Measurements from ENCODE around the gene ITGB1.
"Not testable (repeated sequence)": the region's sequence is repeated elsewhere in the genome, so short reads cannot be mapped to it uniquely, and the experiment has no call there.

Gene ITGB1

DNA sequence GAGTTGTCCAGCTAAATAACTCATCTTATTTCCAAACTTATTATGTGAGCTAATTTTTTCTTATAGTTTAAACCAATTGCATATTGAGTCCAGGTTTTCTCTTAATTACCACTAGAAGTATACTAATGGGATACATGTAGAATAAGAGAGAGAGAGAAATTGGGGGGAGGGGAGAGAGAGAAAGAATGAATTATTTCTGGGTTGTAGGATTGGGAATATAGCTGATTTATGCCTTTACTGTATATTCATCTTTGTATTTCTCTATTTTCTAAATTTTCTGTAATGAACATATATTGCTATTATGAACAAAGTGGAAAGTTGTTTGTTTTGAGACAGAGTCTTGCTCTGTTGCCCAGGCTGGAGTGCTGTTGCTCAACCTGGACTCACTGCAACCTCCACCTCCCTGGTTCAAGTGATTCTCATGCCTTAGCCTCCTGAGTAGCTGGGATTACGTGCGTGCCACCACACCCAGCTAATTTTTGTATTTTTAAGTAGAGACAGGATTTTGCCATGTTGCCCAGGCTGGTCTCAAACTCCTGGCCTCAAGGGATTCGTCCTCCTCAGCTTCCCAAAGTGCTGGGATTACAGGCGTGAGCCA, 26.1 kb upstream of the ITGB1 start:
- DNase-seq (ENCODE audit: low read depth) = no peak
- TF ChIP-seq, protein P1, sequence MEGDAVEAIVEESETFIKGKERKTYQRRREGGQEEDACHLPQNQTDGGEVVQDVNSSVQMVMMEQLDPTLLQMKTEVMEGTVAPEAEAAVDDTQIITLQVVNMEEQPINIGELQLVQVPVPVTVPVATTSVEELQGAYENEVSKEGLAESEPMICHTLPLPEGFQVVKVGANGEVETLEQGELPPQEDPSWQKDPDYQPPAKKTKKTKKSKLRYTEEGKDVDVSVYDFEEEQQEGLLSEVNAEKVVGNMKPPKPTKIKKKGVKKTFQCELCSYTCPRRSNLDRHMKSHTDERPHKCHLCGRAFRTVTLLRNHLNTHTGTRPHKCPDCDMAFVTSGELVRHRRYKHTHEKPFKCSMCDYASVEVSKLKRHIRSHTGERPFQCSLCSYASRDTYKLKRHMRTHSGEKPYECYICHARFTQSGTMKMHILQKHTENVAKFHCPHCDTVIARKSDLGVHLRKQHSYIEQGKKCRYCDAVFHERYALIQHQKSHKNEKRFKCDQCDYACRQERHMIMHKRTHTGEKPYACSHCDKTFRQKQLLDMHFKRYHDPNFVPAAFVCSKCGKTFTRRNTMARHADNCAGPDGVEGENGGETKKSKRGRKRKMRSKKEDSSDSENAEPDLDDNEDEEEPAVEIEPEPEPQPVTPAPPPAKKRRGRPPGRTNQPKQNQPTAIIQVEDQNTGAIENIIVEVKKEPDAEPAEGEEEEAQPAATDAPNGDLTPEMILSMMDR (IDR thresholded peaks at IDR 0.05; ENCODE audit: insufficient read depth, low read depth, low read length, missing control alignments) = no peak
- no peak overlapping the region for H3K4me3 ChIP-seq (ENCODE audit: low read depth, low read length)

DNA sequence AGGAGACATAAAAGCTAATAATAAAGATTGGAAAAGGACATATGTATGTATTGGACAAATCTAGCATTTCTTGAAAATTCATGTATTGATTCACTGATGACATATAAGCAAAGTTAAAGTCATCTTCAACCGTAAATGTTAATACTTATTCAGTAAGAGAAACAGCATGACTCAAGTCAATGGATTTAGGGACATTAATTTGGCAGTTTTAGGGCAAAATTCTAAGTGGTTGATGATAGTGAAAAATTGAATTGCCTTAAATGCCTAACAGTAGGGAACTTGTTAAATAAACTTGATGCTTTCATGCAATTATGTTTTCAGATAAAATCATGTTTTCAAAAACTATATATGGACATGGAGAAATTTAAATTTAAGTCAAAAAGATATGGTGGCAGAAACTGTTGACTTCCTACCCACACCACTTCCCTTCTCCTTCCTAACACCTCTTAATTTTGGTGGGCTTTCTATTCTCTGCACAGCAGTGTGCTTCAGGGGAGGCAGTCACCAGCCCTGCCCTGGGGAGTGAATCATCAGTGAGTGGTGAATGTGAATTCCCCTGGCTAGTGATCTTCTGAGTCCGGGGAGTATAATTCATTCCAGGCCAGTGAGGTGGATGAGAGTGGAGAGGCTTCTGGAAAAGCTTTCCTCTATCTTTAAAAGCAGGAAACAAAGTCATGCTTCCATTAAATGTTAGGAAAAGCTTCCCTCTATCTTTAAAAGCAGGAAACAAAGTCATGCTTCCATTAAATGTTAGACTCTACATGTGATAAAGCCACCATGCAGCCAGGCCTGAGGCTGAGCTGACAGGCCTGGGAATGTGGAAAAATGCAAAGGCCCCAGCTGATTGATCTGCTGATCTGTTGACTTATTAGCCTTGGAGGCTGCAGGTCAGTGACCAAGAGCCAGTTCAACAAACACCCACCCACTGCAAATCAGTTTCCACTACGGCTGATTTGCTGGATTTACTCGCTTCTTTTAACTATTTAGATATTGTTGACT, 25.2 kb upstream of the ITGB1 start:
- DNase-seq (ENCODE audit: low read depth) = no peak
- TF ChIP-seq, protein P1 (IDR thresholded peaks at IDR 0.05; ENCODE audit: insufficient read depth, low read depth, low read length, missing control alignments) = no peak

DNA sequence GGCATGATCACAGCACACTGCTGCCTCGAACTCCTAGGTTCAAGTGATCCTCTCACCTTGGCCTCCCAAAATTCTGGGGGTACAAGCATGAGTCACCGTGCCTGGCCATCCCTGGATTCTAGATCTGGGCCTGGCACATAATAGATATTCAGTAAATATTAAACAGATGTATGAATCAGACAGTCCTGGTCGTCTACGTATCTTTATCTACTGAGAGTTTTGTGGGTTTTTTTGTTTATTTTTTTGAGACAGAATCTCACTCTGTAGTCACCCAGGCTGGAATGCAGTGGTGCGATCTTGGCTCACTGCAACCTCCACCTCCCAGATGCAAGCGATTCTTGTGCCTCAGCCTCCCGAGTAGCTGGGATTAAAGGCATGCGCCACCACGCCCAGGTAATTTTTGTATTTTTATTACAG, 24.3 kb upstream of the ITGB1 start:
- TF ChIP-seq, protein P1 (IDR thresholded peaks at IDR 0.05; ENCODE audit: insufficient read depth, low read depth, low read length, missing control alignments) = no peak
- no peak overlapping the region for H3K4me3 ChIP-seq (ENCODE audit: low read depth, low read length)
- DNase-seq (ENCODE audit: low read depth) = no peak

More for the DNA sequence above, 25.2 kb upstream of the ITGB1 start:
- no peak overlapping the region for H3K4me3 ChIP-seq (ENCODE audit: low read depth, low read length)

GRCh38 chr10:32981760-32982159, 23.7 kb upstream of the ITGB1 start:
- DNase-seq (ENCODE audit: low read depth) = no peak
- no peak overlapping the region for H3K4me3 ChIP-seq (ENCODE audit: low read depth, low read length)

DNA sequence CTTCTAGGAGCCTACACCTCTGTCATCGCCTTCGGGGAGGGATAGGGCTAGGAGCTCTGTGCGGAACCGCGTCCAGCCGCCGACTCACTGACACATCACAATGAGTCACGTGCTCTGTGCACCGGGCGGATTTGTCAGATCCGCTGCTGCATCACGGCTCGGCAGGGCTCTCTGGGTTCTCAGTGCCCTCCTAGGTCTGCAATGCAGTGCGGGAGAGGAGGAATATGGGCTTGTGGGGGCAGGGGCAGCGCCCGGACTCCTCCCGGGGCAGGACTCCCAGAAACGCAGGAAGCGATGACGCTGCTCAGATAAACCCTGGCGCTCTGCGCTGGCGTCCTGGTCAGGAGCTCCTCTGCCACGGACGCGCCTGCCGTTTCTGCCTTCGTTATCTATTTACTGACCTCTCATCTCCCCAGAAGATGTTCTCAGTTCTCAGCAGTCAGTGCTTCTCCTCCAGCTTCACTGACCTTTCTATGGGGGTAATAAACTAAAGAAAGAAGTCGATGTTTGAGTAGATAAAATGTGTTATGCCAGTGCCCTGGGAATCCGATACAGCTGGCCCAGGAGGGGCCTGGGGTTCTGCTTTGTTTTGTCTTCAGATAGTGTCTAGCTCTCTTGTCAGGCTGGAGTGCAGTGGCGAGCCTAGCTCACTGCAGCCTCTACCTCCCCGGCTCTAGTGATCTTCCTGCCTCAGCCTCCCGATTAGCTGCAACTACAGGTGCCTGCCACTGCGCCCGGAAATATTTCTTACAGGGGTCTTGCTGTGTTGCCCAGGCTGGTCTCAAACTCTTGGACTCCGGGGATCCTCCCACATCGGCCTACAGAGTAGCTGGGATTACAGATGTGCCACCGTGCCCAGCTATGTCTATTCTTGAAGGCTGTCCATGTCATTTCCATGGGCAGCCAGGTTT, 22.8 kb upstream of the ITGB1 start:
- TF ChIP-seq, protein P1 (IDR thresholded peaks at IDR 0.05; ENCODE audit: insufficient read depth, low read depth, low read length, missing control alignments) = no peak
- H3K4me3 ChIP-seq (ENCODE audit: low read depth, low read length) = peak overlapping the region; percentile 70
- peak; percentile 86 for DNase-seq (ENCODE audit: low read depth)

More at GRCh38 chr10:32981760-32982159, 23.7 kb upstream of the ITGB1 start:
- TF ChIP-seq, protein P1 (IDR thresholded peaks at IDR 0.05; ENCODE audit: insufficient read depth, low read depth, low read length, missing control alignments) = no peak

DNA sequence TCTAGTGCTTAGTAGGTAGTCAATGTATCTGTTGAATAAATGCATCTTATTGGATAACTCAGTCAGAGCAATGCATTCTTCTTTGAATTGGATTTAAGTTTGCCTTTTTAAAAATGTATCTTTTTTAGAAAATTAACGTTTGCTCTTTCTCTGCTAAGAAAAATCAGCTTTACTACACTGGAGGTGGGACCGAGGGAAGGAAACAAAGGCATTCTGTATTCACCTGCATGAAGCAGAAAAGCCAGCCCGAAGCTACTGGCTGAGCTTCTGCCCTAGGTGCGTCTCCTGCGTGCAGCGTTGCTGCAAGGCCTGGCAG, 22.2 kb upstream of the ITGB1 start:
- TF ChIP-seq, protein P1 (IDR thresholded peaks at IDR 0.05; ENCODE audit: insufficient read depth, low read depth, low read length, missing control alignments) = no peak
- peak overlapping the region; percentile 70 for H3K4me3 ChIP-seq (ENCODE audit: low read depth, low read length)
- DNase-seq (ENCODE audit: low read depth) = no peak

GRCh38 chr10:32979719-32980118, 21.7 kb upstream of the ITGB1 start:
- DNase-seq (ENCODE audit: low read depth) = not testable (repeated sequence)
- peak overlapping the region; percentile 70 for H3K4me3 ChIP-seq (ENCODE audit: low read depth, low read length)

All from GM12865 (cell line).